Karpas-422 (cell line): ENCODE results near the gene SLC29A1. TPM values are rescaled to one million over a fixed set of nuclear protein-coding genes. Genes with fewer than 3 reads are reported as not detected.
A peak's percentile ranks its signal among the peaks of the same experiment; 100 is the strongest.

ENCODE experiments used
- DNase-seq: peaks from one replicate; pipeline ENCODE4 v3.0.0-alpha.2; 2015
- H2AFZ ChIP-seq: fragments of 200-600 bp; sonication (generic); 2 replicates; pipeline ENCODE4 v1.6.1; 2014; ENCODE audit warnings: antibody characterized with exemption, low read length, mixed read lengths
- H3K27ac ChIP-seq: fragments of 200-600 bp; sonication (generic); 2 replicates; pipeline ENCODE4 v1.5.1; 2014; ENCODE audit warnings: mild to moderate bottlenecking, low read length, moderate library complexity
- H3K27me3 ChIP-seq: fragments of 200-600 bp; sonication (generic); 2 replicates; pipeline ENCODE4 v1.6.1; 2014; ENCODE audit warnings: low read length, mixed read lengths
- H3K36me3 ChIP-seq: fragments of 200-600 bp; sonication (generic); 2 replicates; pipeline ENCODE4 v1.6.1; 2014; ENCODE audit warnings: low read length, mixed read lengths; ENCODE audit not compliant: insufficient read depth
- H3K4me1 ChIP-seq: fragments of 200-600 bp; sonication (generic); 2 replicates; pipeline ENCODE4 v1.6.1; 2014; ENCODE audit warnings: mild to moderate bottlenecking, low read length, mixed read lengths
- H3K4me2 ChIP-seq: fragments of 200-600 bp; sonication (generic); 2 replicates; pipeline ENCODE4 v1.6.1; 2014; ENCODE audit warnings: low read length, low read depth, mild to moderate bottlenecking; ENCODE audit not compliant: poor library complexity, severe bottlenecking
- H3K4me3 ChIP-seq: fragments of 200-600 bp; sonication (generic); 2 replicates; pipeline ENCODE4 v1.5.1; 2014; ENCODE audit warnings: mild to moderate bottlenecking, antibody characterized with exemption, low read length, mixed read lengths
- H3K79me2 ChIP-seq: fragments of 200-600 bp; sonication (generic); 2 replicates; pipeline ENCODE4 v1.6.1; 2014; ENCODE audit warnings: mild to moderate bottlenecking, low read length, mixed read lengths
- H3K9ac ChIP-seq: fragments of 200-600 bp; sonication (generic); 2 replicates; pipeline ENCODE4 v1.6.0; 2014; ENCODE audit warnings: low read length
- H3K9me2 ChIP-seq: fragments of 200-600 bp; sonication (generic), shearing (Covaris generic); replicated peaks from 2 replicates; pipeline ENCODE4 v1.6.0; 2014; ENCODE audit warnings: mild to moderate bottlenecking, low read length, moderate library complexity; ENCODE audit not compliant: insufficient read depth
- H3K9me3 ChIP-seq: fragments of 300-700, 200-600 bp; sonication (generic); 2 replicates; pipeline ENCODE4 v1.6.1; 2014; ENCODE audit warnings: low read length, mixed read lengths
- H4K20me1 ChIP-seq: fragments of 200-600 bp; sonication (generic); 2 replicates; pipeline ENCODE4 v1.6.1; 2014; ENCODE audit warnings: mild to moderate bottlenecking, antibody characterized with exemption, low read length, low read depth; ENCODE audit not compliant: insufficient read depth
- total RNA-seq: library from RNA; depleted of rRNA; stranded (reverse); fragments of >200 nt; shearing (Covaris generic); gene quantifications from 2 replicates; pipeline ENCODE4 v1.2.3, GENCODE V29; 2014; ENCODE audit warnings: low replicate concordance

The SLC29A1 gene
- total RNA-seq, 1 experiment from 2014 or later: 26.9 TPM

DNA sequence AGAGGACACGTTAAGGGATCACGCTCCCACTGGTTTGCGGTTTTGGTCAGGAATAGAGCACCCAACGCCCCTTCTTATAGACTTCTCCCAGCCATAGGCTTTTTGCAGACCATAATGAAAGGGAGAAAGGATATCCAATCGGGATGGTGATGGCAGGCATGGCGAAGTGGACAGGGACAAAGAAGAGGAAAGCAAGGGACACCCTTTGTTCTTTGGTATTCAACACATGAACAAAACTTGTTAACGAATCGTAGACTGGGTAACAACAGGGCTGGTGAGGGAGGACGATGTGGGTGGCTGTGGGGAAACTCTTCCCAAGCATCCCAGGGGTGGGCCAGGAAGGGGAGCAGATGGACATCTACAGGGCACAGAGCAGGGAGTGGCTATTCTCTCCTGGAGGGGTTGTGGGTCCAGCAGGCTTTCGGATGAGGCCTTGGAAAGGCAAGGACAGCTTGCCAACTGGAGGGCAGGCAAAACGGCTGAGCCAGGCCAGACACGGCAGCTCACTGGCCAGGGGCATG lies 22.1 kb downstream of the SLC29A1 start:
- Histone ChIP-seq H3K9me3 (no peaks in the 10 kb centered on the region), H3K27me3 (no peaks in the 10 kb centered on the region), H3K4me3 (peak overlapping the region; percentile 95), H2AFZ (peak overlapping the region; percentile 72; the same call in 1 of the 2 replicates), H3K4me2 (peak overlapping the region; percentile 86), H3K9me2 (no peaks in the 10 kb centered on the region), H3K79me2 (peaks cover 36% of the 10 kb centered on the region), H3K27ac (no peak overlapping the region), H3K9ac (peak overlapping the region; percentile 97), H3K4me1 (peaks cover 31% of the 10 kb centered on the region), H4K20me1 (peaks cover 35% of the 10 kb centered on the region), H3K36me3 (peaks cover 33% of the 10 kb centered on the region)
- DNase-seq: no peak

DNA sequence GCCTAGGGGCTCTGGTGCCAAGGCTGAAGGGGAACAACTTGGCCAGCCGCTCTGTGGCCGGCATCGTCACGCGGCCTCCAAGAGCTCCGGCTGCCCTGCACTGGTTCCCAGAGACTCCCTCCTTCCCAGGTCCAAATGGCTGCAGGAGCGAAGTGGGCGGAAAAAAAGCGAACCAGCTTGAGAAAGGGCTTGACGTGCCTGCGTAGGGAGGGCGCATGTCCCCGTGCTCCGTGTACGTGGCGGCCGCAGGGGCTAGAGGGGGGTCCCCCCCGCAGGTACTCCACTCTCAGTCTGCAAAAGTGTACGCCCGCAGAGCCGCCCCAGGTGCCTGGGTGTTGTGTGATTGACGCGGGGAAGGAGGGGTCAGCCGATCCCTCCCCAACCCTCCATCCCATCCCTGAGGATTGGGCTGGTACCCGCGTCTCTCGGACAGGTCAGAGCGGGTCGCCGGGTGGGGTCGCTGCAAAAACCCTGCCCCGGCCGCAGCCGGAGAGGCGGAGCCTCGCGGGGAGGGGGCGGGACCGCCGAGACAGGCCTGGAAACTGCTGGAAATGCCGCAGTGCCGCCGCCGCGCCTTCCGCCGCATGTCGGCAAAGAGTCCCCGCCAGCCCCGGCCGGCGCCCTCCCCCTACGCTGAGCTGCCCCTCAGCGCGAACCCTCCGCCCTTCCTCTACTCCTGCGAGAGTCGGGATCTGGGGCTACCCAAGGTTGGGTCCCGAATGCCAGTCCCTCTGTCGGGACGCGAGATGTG lies 22.7 kb downstream of the SLC29A1 start:
- Histone ChIP-seq H3K9me2 (no peaks in the 10 kb centered on the region), H3K79me2 (peaks cover 42% of the 10 kb centered on the region), H3K4me3 (peak overlapping the region; percentile 95), H3K9me3 (no peaks in the 10 kb centered on the region), H3K4me1 (peaks cover 35% of the 10 kb centered on the region), H3K27me3 (no peaks in the 10 kb centered on the region), H3K36me3 (peaks cover 39% of the 10 kb centered on the region), H4K20me1 (peaks cover 41% of the 10 kb centered on the region), H3K27ac (peak overlapping the region; percentile 64), H2AFZ (peak overlapping the region; percentile 72; the same call in 1 of the 2 replicates), H3K4me2 (peak overlapping the region; percentile 86), H3K9ac (peak overlapping the region; percentile 97)
- peak; percentile 93 for DNase-seq

DNA sequence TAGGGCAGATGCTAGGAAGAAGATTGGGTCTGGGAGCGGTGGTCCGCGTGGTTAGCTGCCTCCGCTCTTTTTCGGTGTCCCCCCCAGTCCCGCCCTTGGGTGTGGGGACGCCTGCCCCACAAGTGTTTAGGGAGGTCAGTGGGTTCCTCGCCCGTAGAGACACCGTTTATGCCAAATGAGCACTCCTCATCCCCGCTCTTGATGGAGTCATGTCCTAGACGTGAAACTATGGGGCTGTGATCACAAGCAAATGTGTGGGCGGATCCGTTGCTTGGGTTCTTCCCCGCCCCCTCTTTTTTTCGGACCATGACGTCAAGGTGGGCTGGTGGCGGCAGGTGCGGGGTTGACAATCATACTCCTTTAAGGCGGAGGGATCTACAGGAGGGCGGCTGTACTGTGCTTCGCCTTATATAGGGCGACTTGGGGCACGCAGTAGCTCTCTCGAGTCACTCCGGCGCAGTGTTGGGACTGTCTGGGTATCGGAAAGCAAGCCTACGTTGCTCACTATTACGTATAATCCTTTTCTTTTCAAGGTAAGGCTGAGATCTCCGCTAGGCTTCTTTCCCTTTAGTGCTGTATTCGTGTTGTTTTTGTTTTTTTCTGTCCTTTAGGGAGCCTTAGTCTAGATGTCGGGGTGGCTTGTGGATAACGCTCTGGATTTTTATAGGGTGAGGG lies 23.4 kb downstream of the SLC29A1 start, which contains the start of gene HSP90AB1:
HSP90AB1 (plus strand) TSS at position 439 of the 675 bp plus-strand sequence. CDS start 1,529 bp downstream, outside the sequence.
- H3K9ac ChIP-seq: peak within 1 kb of the TSS; percentile 97
- peak within 1 kb of the TSS; percentile 72; the same call in 1 of the 2 replicates for H2AFZ ChIP-seq
- peak within 1 kb of the TSS; percentile 91 for H3K27ac ChIP-seq
- H3K79me2 ChIP-seq: peaks cover 42% of the 10 kb centered on the region
- no peaks in the 10 kb centered on the region for H3K9me3 ChIP-seq
- H3K9me2 ChIP-seq: no peaks in the 10 kb centered on the region
- H3K4me1 ChIP-seq: peaks cover 37% of the 10 kb centered on the region
- H4K20me1 ChIP-seq: peaks cover 46% of the 10 kb centered on the region
- H3K4me3 ChIP-seq: peak within 1 kb of the TSS; percentile 95
- H3K27me3 ChIP-seq: no peaks in the 10 kb centered on the region
- peaks cover 45% of the 10 kb centered on the region for H3K36me3 ChIP-seq
- H3K4me2 ChIP-seq: peak within 1 kb of the TSS; percentile 86
- peak; percentile 99 for DNase-seq

DNA sequence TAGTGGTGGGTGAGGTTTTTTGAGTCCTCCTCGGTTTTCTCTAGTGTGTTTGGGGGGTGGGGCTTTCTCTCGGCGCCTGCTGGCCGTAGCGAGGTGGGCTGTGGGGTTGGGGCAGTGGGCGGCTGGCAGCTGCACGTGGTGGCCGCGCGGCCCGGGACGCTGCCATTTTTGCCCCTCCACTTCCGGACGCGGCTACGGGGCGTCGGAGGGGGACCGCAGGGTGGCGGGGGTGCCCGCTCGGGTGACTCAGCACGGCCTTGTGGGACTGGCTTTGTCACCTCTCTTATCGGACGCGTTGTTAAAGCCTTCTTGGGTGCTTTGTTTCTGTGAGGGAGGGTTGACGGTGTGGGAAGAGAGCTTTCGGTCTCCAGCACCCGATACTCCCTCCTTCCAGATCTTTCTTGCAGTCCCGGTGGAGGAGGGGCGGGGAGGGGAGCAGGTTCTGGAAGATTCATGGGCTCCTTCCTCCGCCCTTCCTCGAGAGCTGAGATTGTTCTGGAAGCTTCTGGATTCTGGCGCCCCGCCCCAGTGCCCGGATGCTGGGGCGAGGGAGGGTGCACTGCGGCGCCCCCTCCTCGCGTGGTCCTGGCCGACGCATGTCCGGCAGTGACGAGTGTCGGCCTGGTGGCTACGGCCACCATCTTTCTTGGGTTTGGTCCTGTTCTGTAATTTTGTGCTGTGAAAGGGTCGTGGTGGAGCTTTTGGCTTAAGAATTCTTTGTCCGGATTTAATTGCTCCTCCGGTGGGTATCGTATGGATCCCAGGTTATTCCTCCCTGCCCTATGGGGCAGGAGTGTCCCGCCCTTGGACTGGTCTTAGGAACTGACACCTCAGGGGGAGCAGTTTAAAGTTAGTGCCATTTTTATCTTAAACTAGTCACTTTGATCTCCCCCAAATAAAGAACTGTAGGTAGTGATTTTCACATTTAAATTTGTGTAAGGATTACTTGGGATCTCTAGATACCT lies 24.2 kb downstream of the SLC29A1 start:
- Histone ChIP-seq H3K9me2 (no peaks in the 10 kb centered on the region), H3K27me3 (no peaks in the 10 kb centered on the region), H3K4me1 (peaks cover 37% of the 10 kb centered on the region), H3K9ac (peak overlapping the region; percentile 97), H3K9me3 (no peaks in the 10 kb centered on the region), H2AFZ (no peak overlapping the region), H3K79me2 (peaks cover 42% of the 10 kb centered on the region), H3K4me3 (peak overlapping the region; percentile 95), H3K4me2 (peak overlapping the region; percentile 86), H4K20me1 (peaks cover 51% of the 10 kb centered on the region), H3K36me3 (peaks cover 50% of the 10 kb centered on the region), H3K27ac (peak overlapping the region; percentile 91)
- peak; percentile 83 for DNase-seq

DNA sequence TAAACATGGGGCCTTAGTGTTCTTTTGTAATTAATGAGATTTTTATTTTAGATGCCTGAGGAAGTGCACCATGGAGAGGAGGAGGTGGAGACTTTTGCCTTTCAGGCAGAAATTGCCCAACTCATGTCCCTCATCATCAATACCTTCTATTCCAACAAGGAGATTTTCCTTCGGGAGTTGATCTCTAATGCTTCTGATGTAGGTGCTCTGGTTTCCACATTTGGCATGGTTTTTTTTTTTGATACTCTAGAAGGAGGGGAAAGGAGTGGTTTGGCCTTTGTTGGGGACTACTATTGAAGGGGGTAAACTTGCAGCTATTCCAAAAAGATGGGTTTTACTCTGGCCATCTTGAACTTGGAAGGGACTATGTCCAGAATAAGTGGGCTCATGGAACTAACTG lies 25.2 kb downstream of the SLC29A1 start:
- Histone ChIP-seq H3K36me3 (peaks cover 60% of the 10 kb centered on the region), H3K4me1 (peaks cover 44% of the 10 kb centered on the region), H4K20me1 (peaks cover 51% of the 10 kb centered on the region), H3K4me3 (peak overlapping the region; percentile 95), H3K9me3 (no peaks in the 10 kb centered on the region), H3K4me2 (peak overlapping the region; percentile 86), H3K9ac (peak overlapping the region; percentile 97), H2AFZ (no peak overlapping the region), H3K79me2 (peaks cover 42% of the 10 kb centered on the region), H3K27ac (peak overlapping the region; percentile 91), H3K9me2 (no peaks in the 10 kb centered on the region), H3K27me3 (no peaks in the 10 kb centered on the region)
- DNase-seq: no peak

DNA sequence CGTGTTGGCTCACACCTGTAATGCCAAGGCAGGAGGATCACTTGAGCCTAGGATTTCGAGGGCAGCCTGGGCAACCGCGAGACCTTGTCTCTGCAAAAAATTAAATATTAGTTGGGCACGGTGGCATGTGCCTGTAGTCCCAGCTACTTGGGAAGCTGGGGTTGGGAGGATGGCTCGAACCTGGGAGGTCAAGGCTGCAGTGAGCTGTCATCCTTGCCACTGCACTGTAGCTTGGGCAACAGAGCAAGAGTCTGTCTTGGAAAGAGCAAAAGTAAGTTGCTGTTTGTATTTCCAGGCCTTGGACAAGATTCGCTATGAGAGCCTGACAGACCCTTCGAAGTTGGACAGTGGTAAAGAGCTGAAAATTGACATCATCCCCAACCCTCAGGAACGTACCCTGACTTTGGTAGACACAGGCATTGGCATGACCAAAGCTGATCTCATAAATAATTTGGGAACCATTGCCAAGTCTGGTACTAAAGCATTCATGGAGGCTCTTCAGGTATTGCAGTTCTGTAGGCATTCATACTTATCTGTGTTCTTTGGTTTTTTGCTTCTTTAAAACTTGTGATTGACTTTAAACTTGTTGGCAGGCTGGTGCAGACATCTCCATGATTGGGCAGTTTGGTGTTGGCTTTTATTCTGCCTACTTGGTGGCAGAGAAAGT lies 25.8 kb downstream of the SLC29A1 start:
- H3K4me2 ChIP-seq: peak overlapping the region; percentile 86
- peaks cover 54% of the 10 kb centered on the region for H4K20me1 ChIP-seq
- no peak for DNase-seq
- H3K9me3 ChIP-seq: no peaks in the 10 kb centered on the region
- no peak overlapping the region for H2AFZ ChIP-seq
- H3K9ac ChIP-seq: peak overlapping the region; percentile 97
- peaks cover 42% of the 10 kb centered on the region for H3K79me2 ChIP-seq
- H3K4me1 ChIP-seq: peaks cover 50% of the 10 kb centered on the region
- H3K4me3 ChIP-seq: peak overlapping the region; percentile 95; the same call in 1 of the 2 replicates
- peaks cover 65% of the 10 kb centered on the region for H3K36me3 ChIP-seq
- H3K27me3 ChIP-seq: no peaks in the 10 kb centered on the region
- H3K9me2 ChIP-seq: no peaks in the 10 kb centered on the region
- H3K27ac ChIP-seq: no peak overlapping the region

DNA sequence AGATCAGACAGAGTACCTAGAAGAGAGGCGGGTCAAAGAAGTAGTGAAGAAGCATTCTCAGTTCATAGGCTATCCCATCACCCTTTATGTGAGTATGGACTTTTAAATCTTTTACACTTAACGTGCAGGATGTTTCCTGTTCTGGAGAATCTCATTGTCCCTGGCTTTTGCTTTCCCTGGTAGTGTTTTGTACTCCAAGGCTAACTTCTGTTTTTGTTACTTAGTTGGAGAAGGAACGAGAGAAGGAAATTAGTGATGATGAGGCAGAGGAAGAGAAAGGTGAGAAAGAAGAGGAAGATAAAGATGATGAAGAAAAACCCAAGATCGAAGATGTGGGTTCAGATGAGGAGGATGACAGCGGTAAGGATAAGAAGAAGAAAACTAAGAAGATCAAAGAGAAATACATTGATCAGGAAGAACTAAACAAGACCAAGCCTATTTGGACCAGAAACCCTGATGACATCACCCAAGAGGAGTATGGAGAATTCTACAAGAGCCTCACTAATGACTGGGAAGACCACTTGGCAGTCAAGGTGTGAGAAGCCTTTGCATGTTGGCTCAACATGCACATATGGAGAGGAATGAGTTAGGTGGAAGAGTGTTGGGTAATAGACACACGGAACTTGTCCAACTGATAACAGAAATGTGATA lies 26.8 kb downstream of the SLC29A1 start:
- Histone ChIP-seq H3K27me3 (no peaks in the 10 kb centered on the region), H3K9ac (no peak overlapping the region), H3K4me2 (no peak overlapping the region), H2AFZ (no peak overlapping the region), H3K9me3 (no peaks in the 10 kb centered on the region), H3K4me1 (peaks cover 59% of the 10 kb centered on the region), H3K36me3 (peaks cover 73% of the 10 kb centered on the region), H3K9me2 (no peaks in the 10 kb centered on the region), H3K4me3 (no peak overlapping the region), H4K20me1 (peaks cover 54% of the 10 kb centered on the region), H3K27ac (0 out of 2 replicates have a peak overlapping the region, but pooled peaks have one; percentile 6), H3K79me2 (peaks cover 42% of the 10 kb centered on the region)
- DNase-seq: no peak
